Measurements from ENCODE around the gene ASCC2.

The ASCC2 gene

DNA sequence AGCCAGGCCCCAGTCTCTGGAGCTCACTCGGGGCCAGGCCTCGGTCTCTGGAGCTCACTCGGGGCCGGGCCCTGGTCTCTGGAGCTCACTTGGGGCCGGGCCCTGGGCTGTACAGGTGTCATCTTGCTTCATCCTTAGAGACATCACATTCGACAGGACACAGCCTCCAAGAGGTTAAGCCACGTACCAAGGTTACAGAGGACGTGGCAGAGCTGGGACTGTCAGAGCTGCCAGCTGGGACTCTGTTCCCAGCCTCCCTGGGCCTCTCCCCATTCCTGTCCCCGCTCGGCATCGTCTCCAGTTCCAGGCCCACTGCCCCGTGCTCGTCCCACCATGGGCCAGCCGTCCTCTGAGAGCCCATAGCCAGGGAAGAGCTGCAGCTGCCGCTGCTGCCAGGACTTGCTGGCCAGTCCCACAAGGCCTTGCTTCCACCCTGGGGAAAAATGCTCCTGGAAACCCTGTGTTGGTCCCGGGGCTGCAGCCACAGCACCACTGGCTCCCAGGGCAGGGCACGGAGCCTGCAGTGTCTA is 98.7 kb downstream of the ASCC2 start:
- DNase-seq (ENCODE audit: low read depth) = no peak
- TF ChIP-seq, protein P1, sequence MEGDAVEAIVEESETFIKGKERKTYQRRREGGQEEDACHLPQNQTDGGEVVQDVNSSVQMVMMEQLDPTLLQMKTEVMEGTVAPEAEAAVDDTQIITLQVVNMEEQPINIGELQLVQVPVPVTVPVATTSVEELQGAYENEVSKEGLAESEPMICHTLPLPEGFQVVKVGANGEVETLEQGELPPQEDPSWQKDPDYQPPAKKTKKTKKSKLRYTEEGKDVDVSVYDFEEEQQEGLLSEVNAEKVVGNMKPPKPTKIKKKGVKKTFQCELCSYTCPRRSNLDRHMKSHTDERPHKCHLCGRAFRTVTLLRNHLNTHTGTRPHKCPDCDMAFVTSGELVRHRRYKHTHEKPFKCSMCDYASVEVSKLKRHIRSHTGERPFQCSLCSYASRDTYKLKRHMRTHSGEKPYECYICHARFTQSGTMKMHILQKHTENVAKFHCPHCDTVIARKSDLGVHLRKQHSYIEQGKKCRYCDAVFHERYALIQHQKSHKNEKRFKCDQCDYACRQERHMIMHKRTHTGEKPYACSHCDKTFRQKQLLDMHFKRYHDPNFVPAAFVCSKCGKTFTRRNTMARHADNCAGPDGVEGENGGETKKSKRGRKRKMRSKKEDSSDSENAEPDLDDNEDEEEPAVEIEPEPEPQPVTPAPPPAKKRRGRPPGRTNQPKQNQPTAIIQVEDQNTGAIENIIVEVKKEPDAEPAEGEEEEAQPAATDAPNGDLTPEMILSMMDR (conservative IDR thresholded peaks at IDR 0.05; ENCODE audit: low read length) = no peak
- H3K4me3 ChIP-seq (ENCODE audit: low read length) = no peak overlapping the region

Measured in AG10803 (cell line).